ENCODE measurements around the gene SBNO2. TPM values are rescaled to one million over a fixed set of nuclear protein-coding genes. Genes with fewer than 3 reads are reported as not detected.

SBNO2 gene
- total RNA-seq, 4 donors from 2014 or later, result 13.4 to 51.2 (median 19.1) TPM

DNA sequence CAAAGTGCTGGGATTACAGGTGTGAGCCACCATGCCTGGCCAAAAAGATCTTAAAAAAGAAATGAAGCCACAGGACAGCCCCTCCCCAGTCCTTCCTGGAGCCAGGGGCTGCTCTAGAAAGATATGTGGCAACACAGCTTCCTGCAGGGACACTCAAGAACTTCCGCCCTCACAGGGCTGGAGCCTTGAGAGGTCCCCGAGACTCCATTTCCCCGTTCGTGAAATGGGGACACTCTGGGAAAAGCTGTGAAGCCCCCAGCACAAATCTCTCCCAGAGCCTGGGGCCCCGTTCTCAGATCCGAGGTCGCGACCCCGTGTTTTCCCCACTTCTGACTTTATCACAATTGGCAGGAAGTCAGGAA is 72.8 kb downstream of the SBNO2 start:
- no peak for TF ChIP-seq CTCF (IDR thresholded peaks at IDR 0.05; ENCODE audit: low read depth)

DNA sequence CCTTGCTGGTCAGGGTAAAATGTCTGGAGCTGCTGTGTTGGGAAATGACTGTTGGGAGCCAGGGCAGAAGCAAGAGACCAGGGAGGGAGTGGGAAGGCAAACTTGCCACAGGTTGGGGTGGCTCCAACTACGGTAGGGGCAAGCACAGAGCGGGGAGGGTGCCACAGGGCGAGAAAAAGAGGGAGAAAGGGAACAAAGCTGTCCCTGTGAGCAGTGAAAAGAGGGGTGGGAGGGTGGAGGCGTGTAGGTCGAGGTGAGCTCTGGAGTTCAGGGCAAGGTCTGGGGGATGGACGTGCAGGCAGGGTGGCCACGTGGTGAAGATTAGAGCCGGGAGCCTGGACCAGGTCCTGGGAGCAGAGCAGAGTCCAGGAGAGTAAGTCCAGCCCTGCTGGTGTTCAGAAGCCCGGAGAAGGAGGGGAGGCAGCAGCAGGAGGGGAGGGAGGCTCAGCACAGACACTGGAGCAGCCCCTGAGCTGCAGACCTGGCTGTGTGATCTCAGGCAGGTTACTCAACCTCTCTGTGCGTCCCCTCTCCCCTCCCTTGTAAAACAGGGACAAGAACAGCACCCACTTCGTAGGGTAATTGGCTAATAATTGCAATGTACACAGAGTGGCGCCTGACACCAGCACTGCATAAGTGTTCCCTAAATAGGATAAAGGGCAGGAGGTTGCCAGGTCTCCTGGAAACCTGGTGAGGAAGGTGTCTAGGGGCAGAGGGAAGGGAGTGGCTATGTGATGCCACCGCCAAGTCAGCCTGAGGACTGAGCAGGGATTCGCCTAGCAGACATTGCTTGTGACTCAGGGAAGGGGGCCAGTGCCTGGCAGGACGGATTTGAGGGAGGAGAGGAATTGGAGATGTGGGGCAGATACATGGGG is 75.7 kb downstream of the SBNO2 start:
- TF ChIP-seq CTCF (IDR thresholded peaks at IDR 0.05; ENCODE audit: low read depth), result no peak

- no peak for TF ChIP-seq CTCF (IDR thresholded peaks at IDR 0.05; ENCODE audit: low read depth)
These were observed 76.3 kb downstream of the SBNO2 start for GRCh38 chr19:1097810-1098176.

- no peak for TF ChIP-seq CTCF (IDR thresholded peaks at IDR 0.05; ENCODE audit: low read depth)
These were observed 78.9 kb downstream of the SBNO2 start, which contains the start of gene POLR2E for GRCh38 chr19:1094978-1095701. Gene POLR2E (minus strand): TSS chr19:1095375. CDS start chr19:1095315, 60 bp downstream.

DNA sequence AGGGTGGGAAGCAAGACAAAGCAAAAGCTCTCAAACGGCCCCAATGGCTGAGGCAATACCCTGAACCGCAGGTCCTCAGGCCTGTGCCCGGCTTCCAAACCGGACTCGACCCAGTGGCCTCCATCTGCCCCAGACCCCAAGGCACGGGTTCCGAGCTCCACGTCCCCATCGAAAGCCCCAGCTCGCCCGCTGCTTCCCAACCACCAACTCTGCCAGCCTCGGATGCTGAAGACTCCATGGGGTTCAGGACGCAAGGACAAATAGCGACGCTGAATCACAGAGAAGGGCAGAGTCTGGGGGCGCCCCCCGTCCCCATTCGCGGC is 79.5 kb downstream of the SBNO2 start:
- TF ChIP-seq CTCF (IDR thresholded peaks at IDR 0.05; ENCODE audit: low read depth), result no peak

DNA sequence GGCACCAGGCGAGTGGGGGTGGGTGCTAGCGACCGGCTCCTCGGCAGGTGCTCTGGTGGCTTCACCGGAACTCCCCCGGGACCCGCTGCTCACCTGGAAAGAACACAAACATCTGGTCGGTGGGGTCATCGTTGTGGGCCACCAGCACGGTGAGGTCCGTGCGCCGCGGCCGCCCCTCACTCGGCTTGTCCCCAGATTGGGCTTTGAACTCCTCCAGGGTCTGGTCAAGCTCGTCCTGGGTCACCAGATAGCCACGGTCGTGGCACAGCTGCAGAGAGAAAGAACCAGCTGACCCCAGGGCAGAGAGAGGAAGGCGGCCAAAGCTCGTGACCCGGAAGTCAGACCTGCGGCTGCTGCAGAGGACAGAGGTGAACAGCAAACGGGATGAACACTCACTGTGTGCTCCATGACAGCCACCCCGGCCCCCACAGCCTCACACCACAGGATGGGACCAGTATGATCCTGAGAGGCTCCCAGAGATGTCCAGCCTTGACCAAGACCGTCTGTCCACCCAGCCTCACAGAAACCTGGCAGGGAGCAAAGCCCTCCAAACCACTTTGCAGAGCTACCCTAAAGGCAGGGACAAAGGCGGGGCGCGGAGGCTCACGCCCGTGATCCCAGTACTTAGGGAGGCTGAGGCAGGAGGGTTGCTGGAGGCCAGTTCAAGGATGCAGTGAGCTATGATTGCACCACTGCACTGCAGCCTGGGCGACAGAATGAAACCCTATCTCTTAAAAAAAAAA is 80.1 kb downstream of the SBNO2 start:
- TF ChIP-seq CTCF (IDR thresholded peaks at IDR 0.05; ENCODE audit: low read depth), result no peak

DNA sequence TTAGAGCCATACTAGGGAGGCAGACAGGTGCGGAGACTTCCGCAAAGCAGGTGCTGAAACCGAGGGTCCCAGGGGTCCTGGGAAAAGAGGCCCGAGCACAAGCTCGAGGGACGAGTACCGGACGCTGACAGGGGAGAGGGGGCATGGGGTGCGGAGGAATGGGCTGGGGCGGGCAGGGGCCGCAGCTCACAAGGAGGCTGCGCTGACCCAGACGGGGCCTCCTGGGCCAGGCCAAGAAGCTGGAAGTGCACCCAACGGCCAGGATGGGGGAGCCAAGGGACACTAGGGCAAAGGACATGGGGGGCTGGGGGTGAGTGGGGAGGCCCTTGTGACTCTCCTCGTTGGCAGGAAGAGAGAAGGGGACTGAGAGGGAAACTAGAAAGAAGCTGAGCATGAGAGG is 80.7 kb downstream of the SBNO2 start:
- no peak for TF ChIP-seq CTCF (IDR thresholded peaks at IDR 0.05; ENCODE audit: low read depth)

Measured in subcutaneous adipose tissue (tissue), 4 donors.